ENCODE measurements around the gene BTBD9. TPM values are rescaled to one million over a fixed set of nuclear protein-coding genes. Genes with fewer than 3 reads are reported as not detected.

Gene BTBD9
- total and polyA plus RNA-seq, 2 donors (not counting 3 experiments of a cell fraction or from before 2014, with no cell fraction given) = 4.9 to 15.0 TPM

DNA sequence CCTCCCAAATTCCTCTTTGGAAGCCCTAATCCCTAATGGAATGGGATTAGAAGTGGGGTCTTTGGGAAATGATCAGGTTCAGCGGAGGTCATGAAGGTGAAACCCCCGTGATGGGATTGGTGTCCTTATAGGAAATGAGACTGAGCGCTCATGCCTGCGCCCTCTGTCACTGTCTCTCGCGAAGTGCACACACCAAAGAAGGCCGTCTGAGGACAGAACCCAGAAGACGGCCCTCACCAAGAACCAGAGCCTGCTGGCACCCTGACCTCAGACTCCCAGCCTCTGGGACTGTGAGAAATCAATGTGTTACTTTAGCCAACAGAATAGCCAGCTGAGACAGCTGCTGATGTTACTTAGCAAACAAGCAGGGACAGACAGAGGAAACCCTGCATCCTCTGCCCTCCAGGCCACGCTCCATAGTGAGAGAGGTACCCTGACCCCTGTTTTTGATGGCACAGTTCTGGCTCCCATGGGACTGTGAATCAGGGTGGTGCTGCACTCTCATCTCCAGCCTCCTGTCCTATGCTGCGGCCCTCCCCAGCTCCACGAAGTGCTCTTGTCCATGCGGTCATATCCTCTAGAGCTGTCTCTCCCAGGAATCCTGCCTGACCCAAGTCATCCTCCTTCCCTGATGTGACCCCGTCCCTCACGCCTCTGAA lies 450.9 kb downstream of the BTBD9 start:
- Histone ChIP-seq H3K9ac (replicated peaks; ENCODE audit: extremely low read depth, insufficient read depth, low read length) (no peak overlapping the region), H3K27ac (ENCODE audit: insufficient read depth, low read depth, low read length) (no peak overlapping the region), H3K27me3 (ENCODE audit: control insufficient read depth in 2 of 2, insufficient read depth in 2 of 2, low read length in 2 of 2) (no peaks in the 10 kb centered on the region), H3K4me1 (ENCODE audit: control insufficient read depth, extremely low read depth, insufficient read depth, low read length) (peaks cover 8% of the 10 kb centered on the region), H4K20me1 (replicated peaks; ENCODE audit: control insufficient read depth, extremely low read depth, insufficient read depth, low read length) (no peaks in the 10 kb centered on the region), H2AFZ (ENCODE audit: low read depth, low read length) (no peak overlapping the region), H3K36me3 (ENCODE audit: control insufficient read depth in 2 of 2, extremely low read depth in 1 of 2, insufficient read depth in 2 of 2, low read length in 2 of 2) (no peaks in the 10 kb centered on the region), H3K4me2 (ENCODE audit: insufficient read depth, low read length) (no peak overlapping the region), H3K4me3 (replicated peaks in 1 of 3; ENCODE audit: insufficient read depth in 1 of 3, low read depth in 1 of 3, low read length in 3 of 3) (no peak overlapping the region), H3K9me1 (replicated peaks; ENCODE audit: control insufficient read depth, extremely low read depth, insufficient read depth, low read length) (no peaks in the 10 kb centered on the region), H3K79me2 (ENCODE audit: control insufficient read depth, insufficient read depth, low read length) (no peaks in the 10 kb centered on the region), H3K9me3 (replicated peaks; ENCODE audit: control insufficient read depth, insufficient read depth, low read length) (no peaks in the 10 kb centered on the region)
- FAIRE-seq (no peak), DNase-seq (ENCODE audit: low read depth, low spot score) (no peak)
- ChIA-PET POLR2A (no interaction called here), CTCF (interaction anchor here (1.5 kb wide), 2 partner anchors 10 to 12 kb away, joined by 5 read pairs; no protein-coding TSS in a partner anchor)
- dilution Hi-C loops (cut with MboI; ENCODE audit: extremely low pct_ligation_motif_present, low sequenced_read_pairs) = no loop called here
- intact Hi-C loops (cut with micrococcal nuclease) = no loop called here
- no TSS peak for BruUV-seq (replicated peaks)
- TF ChIP-seq POLR2A (IDR thresholded peaks at IDR 0.05; ENCODE audit: low read depth, low read length) (no peak), GATA2 (IDR thresholded peaks at IDR 0.05; ENCODE audit: insufficient read depth, insufficient read length, low read depth, low read length) (no peak), EZH2 (IDR thresholded peaks at IDR 0.05; ENCODE audit: borderline replicate concordance, low read depth, low read length, severe bottlenecking) (no peak), FOS (IDR thresholded peaks at IDR 0.05; ENCODE audit: borderline replicate concordance, insufficient read depth, low read length) (no peak), MYC (IDR thresholded peaks at IDR 0.05; ENCODE audit: low read depth, low read length) (no peak), POLR2AphosphoS5 (IDR thresholded peaks at IDR 0.05; ENCODE audit: insufficient read depth, low read depth, low read length) (no peak)
- TF ChIP-seq, protein P1, sequence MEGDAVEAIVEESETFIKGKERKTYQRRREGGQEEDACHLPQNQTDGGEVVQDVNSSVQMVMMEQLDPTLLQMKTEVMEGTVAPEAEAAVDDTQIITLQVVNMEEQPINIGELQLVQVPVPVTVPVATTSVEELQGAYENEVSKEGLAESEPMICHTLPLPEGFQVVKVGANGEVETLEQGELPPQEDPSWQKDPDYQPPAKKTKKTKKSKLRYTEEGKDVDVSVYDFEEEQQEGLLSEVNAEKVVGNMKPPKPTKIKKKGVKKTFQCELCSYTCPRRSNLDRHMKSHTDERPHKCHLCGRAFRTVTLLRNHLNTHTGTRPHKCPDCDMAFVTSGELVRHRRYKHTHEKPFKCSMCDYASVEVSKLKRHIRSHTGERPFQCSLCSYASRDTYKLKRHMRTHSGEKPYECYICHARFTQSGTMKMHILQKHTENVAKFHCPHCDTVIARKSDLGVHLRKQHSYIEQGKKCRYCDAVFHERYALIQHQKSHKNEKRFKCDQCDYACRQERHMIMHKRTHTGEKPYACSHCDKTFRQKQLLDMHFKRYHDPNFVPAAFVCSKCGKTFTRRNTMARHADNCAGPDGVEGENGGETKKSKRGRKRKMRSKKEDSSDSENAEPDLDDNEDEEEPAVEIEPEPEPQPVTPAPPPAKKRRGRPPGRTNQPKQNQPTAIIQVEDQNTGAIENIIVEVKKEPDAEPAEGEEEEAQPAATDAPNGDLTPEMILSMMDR (IDR thresholded peaks at IDR 0.05; ENCODE audit: extremely low read depth in 1 of 2, insufficient read depth in 1 of 2, low read depth in 1 of 2, low read length in 2 of 2) = no peak
- TF ChIP-seq, protein P2, sequence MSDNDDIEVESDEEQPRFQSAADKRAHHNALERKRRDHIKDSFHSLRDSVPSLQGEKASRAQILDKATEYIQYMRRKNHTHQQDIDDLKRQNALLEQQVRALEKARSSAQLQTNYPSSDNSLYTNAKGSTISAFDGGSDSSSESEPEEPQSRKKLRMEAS (IDR thresholded peaks at IDR 0.05; ENCODE audit: insufficient read depth, insufficient read length) = no peak

Data from endothelial cell of umbilical vein (primary cell).